SK-N-SH treated with all-trans-retinoic acid at 6 μM for 48 hours (cell line): ENCODE results near the gene UTF1.
"Not testable (repeated sequence)": the region's sequence is repeated elsewhere in the genome, so short reads cannot be mapped to it uniquely, and the experiment has no call there.

Source experiments
- ATAC-seq: fragments of 200-7000 bp; cut with Tn5 transposase; 3 replicates; pipeline ENCODE4 v1.9.1; 2020; ENCODE audit warnings: mild to moderate bottlenecking, moderate library complexity
- ARNTL ChIP-seq: fragments of 450-650 bp; formaldehyde crosslinking; IDR thresholded peaks from 2 replicates; pipeline ENCODE4 v1.5.0; 2020; ENCODE audit warnings: low read depth, mild to moderate bottlenecking, moderate library complexity, borderline replicate concordance
- BACH2 ChIP-seq: fragments of 250-450 bp; sonication (Bioruptor Pico); IDR thresholded peaks from 2 replicates; pipeline ENCODE4 v1.9.0; 2021; ENCODE audit warnings: mild to moderate bottlenecking, borderline replicate concordance
- CSDC2 ChIP-seq: fragments of 250-450 bp; sonication (Bioruptor Pico); IDR thresholded peaks from 2 replicates; pipeline ENCODE4 v1.5.0; 2020; ENCODE audit warnings: mild to moderate bottlenecking, moderate library complexity
- ESRRG ChIP-seq: fragments of 250-450 bp; sonication (Bioruptor Pico); IDR thresholded peaks from 2 replicates; pipeline ENCODE4 v1.6.1; 2021; ENCODE audit warnings: mild to moderate bottlenecking
- GLIS3 ChIP-seq: fragments of 250-450 bp; sonication (Bioruptor Pico); IDR thresholded peaks from 2 replicates; pipeline ENCODE4 v1.5.0; 2020; ENCODE audit warnings: mild to moderate bottlenecking, moderate library complexity
- ISL1 ChIP-seq: fragments of 250-450 bp; sonication (Bioruptor Pico); IDR thresholded peaks from 2 replicates; pipeline ENCODE4 v2.1.2; 2022; ENCODE audit warnings: mild to moderate bottlenecking, moderate library complexity
- OSR1 ChIP-seq: fragments of 250-450 bp; sonication (Bioruptor Pico); IDR thresholded peaks from 2 replicates; pipeline ENCODE4 v1.8.0; 2022; ENCODE audit warnings: moderate library complexity, mild to moderate bottlenecking, inconsistent platforms
- PPARA ChIP-seq: fragments of 250-450 bp; sonication (Bioruptor Pico); IDR thresholded peaks from 2 replicates; pipeline ENCODE4 v1.5.0; 2020; ENCODE audit warnings: mild to moderate bottlenecking, borderline replicate concordance
- RARB ChIP-seq: fragments of 250-450 bp; sonication (Bioruptor Pico); IDR thresholded peaks from 2 replicates; pipeline ENCODE4 v1.8.0; 2021; ENCODE audit warnings: mild to moderate bottlenecking, moderate library complexity
- SNAI2 ChIP-seq: fragments of 250-450 bp; sonication (Bioruptor Pico); IDR thresholded peaks from 2 replicates; pipeline ENCODE4 v1.5.0; 2020; ENCODE audit warnings: mild to moderate bottlenecking, moderate library complexity
- TCF4 ChIP-seq: fragments of 250-450 bp; sonication (Bioruptor Pico); IDR thresholded peaks from 2 replicates; pipeline ENCODE4 v1.8.0; 2021; ENCODE audit warnings: mild to moderate bottlenecking, moderate library complexity, borderline replicate concordance
- TOX ChIP-seq: fragments of 250-450 bp; sonication (Bioruptor Pico); IDR thresholded peaks from 2 replicates; pipeline ENCODE4 v1.8.0; 2021; ENCODE audit warnings: mild to moderate bottlenecking, moderate library complexity, borderline replicate concordance
- ZC3H10 ChIP-seq: fragments of 250-450 bp; sonication (Bioruptor Pico); IDR thresholded peaks from 2 replicates; pipeline ENCODE4 v1.5.1; 2021; ENCODE audit warnings: mild to moderate bottlenecking, moderate library complexity
- ZFP3 ChIP-seq: fragments of 250-450 bp; sonication (Bioruptor Pico); IDR thresholded peaks from 2 replicates; pipeline ENCODE4 v1.5.0; 2020; ENCODE audit warnings: mild to moderate bottlenecking, moderate library complexity
- ZFP30 ChIP-seq: fragments of 450-650 bp; formaldehyde crosslinking; IDR thresholded peaks from 2 replicates; pipeline ENCODE4 v1.5.0; 2022; ENCODE audit warnings: mild to moderate bottlenecking, moderate library complexity
- ZNF565 ChIP-seq: fragments of 450-650 bp; formaldehyde crosslinking; conservative IDR thresholded peaks from 2 replicates; pipeline ENCODE4 v1.5.0; 2020; ENCODE audit warnings: low read depth, mild to moderate bottlenecking, moderate library complexity
- ZNF70 ChIP-seq: fragments of 450-650 bp; formaldehyde crosslinking; IDR thresholded peaks from 2 replicates; pipeline ENCODE4 v1.5.0; 2020; ENCODE audit warnings: mild to moderate bottlenecking, moderate library complexity
- ZNF8 ChIP-seq: fragments of 450-650 bp; formaldehyde crosslinking; IDR thresholded peaks from 2 replicates; pipeline ENCODE4 v1.5.0; 2020; ENCODE audit warnings: mild to moderate bottlenecking, moderate library complexity
- TF ChIP-seq, protein P1 (sequence below): fragments of 250-450 bp; sonication (Bioruptor Pico); IDR thresholded peaks from 2 replicates; pipeline ENCODE4 v1.5.0; 2020; ENCODE audit warnings: mild to moderate bottlenecking, moderate library complexity
- TF ChIP-seq, protein P2 (sequence below): fragments of 250-450 bp; sonication (Bioruptor Pico); IDR thresholded peaks from 2 replicates; pipeline ENCODE4 v1.5.1; 2021; ENCODE audit warnings: mild to moderate bottlenecking, moderate library complexity
- TF ChIP-seq, protein P3 (sequence below): fragments of 250-450 bp; sonication (Bioruptor Pico); IDR thresholded peaks from 2 replicates; pipeline ENCODE4 v1.5.1; 2020; ENCODE audit warnings: low read depth, mild to moderate bottlenecking, moderate library complexity
- TF ChIP-seq, protein P4 (sequence below): fragments of 250-450 bp; sonication (Bioruptor Pico); IDR thresholded peaks from 2 replicates; pipeline ENCODE4 v1.8.0; 2020; ENCODE audit warnings: mild to moderate bottlenecking, moderate library complexity, borderline replicate concordance

UTF1 gene

DNA sequence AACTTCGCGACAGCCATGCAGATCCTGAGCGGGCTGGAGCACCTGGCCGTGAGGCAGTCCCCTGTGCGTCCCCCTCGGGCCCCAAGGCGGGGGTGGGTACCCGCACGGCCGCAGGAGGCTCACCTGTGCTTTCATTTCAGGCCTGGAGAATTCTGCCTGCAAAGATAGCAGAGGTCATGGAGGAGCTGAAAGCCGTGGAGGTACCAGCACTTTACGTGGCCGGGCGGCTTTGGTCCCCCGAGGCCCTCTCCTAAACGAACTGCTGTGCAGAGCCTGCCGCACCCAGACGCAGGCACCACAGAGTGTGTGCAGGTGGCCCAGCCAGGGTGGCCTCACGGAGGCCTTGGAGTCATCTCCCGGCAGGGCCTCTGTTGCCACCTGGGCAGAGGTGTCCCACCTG, 11.1 kb upstream of the UTF1 start (continued):
- TF ChIP-seq OSR1 (no peak), ZFP3 (CRISPR knock-in tag) (no peak), SNAI2 (CRISPR knock-in tag) (no peak)

DNA sequence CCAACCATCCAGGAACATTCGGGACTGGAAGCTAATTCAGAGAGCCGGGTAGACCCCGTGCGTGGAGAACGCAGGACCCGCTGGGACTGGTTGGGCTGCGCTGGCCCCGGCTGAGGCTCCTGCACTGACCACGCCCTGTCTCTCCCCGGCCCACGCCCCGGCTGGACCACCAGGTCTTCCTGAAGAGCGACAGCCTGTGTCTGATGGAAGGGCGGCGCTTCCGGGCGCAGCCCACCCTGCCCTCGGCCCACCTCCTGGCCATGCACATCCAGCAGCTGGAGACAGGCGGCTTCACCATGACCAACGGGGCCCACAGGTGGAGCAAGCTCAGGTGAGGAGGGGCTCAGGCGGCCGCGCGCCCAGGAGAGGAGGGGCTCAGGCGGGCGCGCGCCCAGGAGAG, 10.2 kb upstream of the UTF1 start:
- ATAC-seq = no peak
- no peak for TF ChIP-seq ZNF70 (CRISPR knock-in tag)
- no peak for TF ChIP-seq ESRRG (CRISPR knock-in tag)
- TF ChIP-seq SNAI2 (CRISPR knock-in tag) = no peak

DNA sequence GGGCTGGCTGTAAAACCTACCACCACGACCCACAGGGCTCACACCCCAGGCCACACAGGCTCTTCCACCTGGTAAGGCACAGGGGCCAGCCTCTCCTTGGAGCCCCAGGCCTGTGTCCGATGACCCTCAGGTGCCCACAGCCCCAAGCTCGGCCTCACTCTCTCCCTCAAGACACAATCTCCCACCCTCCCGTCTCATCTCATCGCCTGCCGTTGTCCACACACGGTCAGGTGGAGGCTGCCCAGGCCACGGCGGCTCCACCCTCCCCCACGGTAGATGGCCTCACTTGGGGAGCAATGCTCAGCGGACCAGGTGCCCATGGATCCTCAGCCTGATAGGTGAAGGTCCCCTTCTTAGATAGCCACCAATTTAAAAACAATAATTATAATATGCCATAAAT, 8.7 kb upstream of the UTF1 start:
- TF ChIP-seq, protein P1, sequence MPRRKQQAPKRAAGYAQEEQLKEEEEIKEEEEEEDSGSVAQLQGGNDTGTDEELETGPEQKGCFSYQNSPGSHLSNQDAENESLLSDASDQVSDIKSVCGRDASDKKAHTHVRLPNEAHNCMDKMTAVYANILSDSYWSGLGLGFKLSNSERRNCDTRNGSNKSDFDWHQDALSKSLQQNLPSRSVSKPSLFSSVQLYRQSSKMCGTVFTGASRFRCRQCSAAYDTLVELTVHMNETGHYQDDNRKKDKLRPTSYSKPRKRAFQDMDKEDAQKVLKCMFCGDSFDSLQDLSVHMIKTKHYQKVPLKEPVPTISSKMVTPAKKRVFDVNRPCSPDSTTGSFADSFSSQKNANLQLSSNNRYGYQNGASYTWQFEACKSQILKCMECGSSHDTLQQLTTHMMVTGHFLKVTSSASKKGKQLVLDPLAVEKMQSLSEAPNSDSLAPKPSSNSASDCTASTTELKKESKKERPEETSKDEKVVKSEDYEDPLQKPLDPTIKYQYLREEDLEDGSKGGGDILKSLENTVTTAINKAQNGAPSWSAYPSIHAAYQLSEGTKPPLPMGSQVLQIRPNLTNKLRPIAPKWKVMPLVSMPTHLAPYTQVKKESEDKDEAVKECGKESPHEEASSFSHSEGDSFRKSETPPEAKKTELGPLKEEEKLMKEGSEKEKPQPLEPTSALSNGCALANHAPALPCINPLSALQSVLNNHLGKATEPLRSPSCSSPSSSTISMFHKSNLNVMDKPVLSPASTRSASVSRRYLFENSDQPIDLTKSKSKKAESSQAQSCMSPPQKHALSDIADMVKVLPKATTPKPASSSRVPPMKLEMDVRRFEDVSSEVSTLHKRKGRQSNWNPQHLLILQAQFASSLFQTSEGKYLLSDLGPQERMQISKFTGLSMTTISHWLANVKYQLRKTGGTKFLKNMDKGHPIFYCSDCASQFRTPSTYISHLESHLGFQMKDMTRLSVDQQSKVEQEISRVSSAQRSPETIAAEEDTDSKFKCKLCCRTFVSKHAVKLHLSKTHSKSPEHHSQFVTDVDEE = no peak
- TF ChIP-seq ISL1 (CRISPR knock-in tag) (no peak), TOX (CRISPR knock-in tag) (no peak), ZNF70 (CRISPR knock-in tag) (no peak), ARNTL (CRISPR knock-in tag) (no peak), ZFP30 (CRISPR knock-in tag) (no peak), OSR1 (no peak), PPARA (CRISPR knock-in tag) (no peak), ZC3H10 (CRISPR knock-in tag) (no peak), CSDC2 (no peak), ESRRG (CRISPR knock-in tag) (no peak), ZNF8 (CRISPR knock-in tag) (no peak), GLIS3 (CRISPR knock-in tag) (no peak)
- TF ChIP-seq, protein P2, sequence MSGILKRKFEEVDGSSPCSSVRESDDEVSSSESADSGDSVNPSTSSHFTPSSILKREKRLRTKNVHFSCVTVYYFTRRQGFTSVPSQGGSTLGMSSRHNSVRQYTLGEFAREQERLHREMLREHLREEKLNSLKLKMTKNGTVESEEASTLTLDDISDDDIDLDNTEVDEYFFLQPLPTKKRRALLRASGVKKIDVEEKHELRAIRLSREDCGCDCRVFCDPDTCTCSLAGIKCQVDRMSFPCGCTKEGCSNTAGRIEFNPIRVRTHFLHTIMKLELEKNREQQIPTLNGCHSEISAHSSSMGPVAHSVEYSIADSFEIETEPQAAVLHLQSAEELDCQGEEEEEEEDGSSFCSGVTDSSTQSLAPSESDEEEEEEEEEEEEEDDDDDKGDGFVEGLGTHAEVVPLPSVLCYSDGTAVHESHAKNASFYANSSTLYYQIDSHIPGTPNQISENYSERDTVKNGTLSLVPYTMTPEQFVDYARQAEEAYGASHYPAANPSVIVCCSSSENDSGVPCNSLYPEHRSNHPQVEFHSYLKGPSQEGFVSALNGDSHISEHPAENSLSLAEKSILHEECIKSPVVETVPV = no peak
- TF ChIP-seq, protein P3, sequence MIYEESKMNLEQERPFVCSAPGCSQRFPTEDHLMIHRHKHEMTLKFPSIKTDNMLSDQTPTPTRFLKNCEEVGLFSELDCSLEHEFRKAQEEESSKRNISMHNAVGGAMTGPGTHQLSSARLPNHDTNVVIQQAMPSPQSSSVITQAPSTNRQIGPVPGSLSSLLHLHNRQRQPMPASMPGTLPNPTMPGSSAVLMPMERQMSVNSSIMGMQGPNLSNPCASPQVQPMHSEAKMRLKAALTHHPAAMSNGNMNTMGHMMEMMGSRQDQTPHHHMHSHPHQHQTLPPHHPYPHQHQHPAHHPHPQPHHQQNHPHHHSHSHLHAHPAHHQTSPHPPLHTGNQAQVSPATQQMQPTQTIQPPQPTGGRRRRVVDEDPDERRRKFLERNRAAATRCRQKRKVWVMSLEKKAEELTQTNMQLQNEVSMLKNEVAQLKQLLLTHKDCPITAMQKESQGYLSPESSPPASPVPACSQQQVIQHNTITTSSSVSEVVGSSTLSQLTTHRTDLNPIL (CRISPR knock-in tag) = no peak
- ATAC-seq = no peak

DNA sequence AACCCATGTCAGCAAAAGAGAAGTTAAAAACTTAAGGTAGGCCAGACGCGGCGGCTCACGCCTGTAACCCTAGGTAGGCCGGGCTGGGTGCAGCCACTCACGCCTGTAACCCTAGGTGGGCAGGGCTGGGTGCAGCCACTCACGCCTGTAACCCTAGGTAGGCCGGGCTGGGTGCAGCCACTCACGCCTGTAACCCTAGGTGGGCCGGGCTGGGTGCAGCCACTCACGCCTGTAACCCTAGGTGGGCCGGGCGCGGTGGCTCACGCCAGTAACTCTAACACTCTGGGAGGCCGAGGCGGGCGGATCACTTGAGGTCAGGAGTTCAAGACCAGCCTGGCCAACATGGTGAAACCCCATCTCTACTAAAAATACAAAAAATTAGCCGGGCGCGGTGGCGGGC, 8.3 kb upstream of the UTF1 start:
- not testable (repeated sequence) for ATAC-seq

DNA sequence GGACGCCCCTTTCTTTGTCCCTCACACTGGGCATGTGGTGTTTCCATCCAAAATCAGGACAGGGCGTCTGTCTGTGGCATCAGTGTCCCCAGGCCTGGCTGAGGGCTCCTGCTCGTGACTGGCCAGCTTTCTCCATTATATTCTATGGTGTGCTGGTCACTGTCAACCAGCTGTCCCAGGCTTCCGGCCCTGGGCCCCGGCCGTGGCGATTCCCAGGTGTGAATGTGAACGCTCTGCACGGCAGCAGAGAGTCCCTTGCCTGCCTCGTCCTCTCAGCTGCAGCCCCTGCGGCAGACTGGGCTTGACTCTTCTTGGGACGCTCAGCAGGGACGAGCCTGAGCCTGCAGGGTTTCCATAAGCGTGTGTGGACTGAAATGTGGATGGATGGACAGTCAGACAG, 5.9 kb upstream of the UTF1 start:
- no peak for ATAC-seq
- no peak for TF ChIP-seq ZFP3 (CRISPR knock-in tag)
- TF ChIP-seq ZC3H10 (CRISPR knock-in tag) = no peak
- TF ChIP-seq ZFP30 (CRISPR knock-in tag) = no peak
- no peak for TF ChIP-seq CSDC2
- TF ChIP-seq BACH2 (CRISPR knock-in tag) = no peak
- TF ChIP-seq GLIS3 (CRISPR knock-in tag) = no peak
- no peak for TF ChIP-seq TOX (CRISPR knock-in tag)
- TF ChIP-seq RARB = no peak
- TF ChIP-seq TCF4 (CRISPR knock-in tag) = no peak
- TF ChIP-seq ZNF565 (CRISPR knock-in tag) = no peak
- no peak for TF ChIP-seq SNAI2 (CRISPR knock-in tag)
- TF ChIP-seq, protein P3 (CRISPR knock-in tag) = no peak
- no peak for TF ChIP-seq OSR1
- TF ChIP-seq, protein P1 = no peak
- TF ChIP-seq, protein P4, sequence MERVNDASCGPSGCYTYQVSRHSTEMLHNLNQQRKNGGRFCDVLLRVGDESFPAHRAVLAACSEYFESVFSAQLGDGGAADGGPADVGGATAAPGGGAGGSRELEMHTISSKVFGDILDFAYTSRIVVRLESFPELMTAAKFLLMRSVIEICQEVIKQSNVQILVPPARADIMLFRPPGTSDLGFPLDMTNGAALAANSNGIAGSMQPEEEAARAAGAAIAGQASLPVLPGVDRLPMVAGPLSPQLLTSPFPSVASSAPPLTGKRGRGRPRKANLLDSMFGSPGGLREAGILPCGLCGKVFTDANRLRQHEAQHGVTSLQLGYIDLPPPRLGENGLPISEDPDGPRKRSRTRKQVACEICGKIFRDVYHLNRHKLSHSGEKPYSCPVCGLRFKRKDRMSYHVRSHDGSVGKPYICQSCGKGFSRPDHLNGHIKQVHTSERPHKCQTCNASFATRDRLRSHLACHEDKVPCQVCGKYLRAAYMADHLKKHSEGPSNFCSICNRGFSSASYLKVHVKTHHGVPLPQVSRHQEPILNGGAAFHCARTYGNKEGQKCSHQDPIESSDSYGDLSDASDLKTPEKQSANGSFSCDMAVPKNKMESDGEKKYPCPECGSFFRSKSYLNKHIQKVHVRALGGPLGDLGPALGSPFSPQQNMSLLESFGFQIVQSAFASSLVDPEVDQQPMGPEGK (CRISPR knock-in tag) = no peak
- TF ChIP-seq ZNF8 (CRISPR knock-in tag) = no peak
- TF ChIP-seq ESRRG (CRISPR knock-in tag) = no peak
